ENCODE data around the gene GSTA2.

DNA sequence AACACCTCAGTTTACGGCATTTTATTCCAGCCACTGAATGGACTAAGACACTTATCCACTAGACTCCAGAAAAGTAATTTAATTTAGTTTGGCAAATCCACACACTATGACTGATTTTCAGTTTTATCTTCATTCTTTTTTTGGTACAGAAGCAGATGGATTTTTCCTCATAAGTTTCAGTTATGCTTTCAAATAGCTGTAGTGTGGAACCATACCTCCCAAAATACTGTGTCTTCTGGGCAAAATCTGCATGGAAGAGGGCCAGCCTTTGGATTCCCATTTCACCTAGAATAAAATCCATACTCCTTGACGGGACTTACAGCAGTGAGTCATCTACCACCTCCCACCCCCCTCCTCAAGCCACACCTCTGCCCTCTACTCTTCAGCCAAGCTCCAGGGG is 43.0 kb downstream of the GSTA2 start:
- TF ChIP-seq, protein P1, sequence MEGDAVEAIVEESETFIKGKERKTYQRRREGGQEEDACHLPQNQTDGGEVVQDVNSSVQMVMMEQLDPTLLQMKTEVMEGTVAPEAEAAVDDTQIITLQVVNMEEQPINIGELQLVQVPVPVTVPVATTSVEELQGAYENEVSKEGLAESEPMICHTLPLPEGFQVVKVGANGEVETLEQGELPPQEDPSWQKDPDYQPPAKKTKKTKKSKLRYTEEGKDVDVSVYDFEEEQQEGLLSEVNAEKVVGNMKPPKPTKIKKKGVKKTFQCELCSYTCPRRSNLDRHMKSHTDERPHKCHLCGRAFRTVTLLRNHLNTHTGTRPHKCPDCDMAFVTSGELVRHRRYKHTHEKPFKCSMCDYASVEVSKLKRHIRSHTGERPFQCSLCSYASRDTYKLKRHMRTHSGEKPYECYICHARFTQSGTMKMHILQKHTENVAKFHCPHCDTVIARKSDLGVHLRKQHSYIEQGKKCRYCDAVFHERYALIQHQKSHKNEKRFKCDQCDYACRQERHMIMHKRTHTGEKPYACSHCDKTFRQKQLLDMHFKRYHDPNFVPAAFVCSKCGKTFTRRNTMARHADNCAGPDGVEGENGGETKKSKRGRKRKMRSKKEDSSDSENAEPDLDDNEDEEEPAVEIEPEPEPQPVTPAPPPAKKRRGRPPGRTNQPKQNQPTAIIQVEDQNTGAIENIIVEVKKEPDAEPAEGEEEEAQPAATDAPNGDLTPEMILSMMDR (IDR thresholded peaks at IDR 0.05) = no peak
- no peak for TF ChIP-seq POLR2A (IDR thresholded peaks at IDR 0.05)

All from thyroid gland (tissue), 4 donors.